Measurements from ENCODE around the gene GAPDHS.

The GAPDHS gene

GRCh38 chr19:35531291-35531690 lies 2.0 kb upstream of the GAPDHS start:
- Histone ChIP-seq H3K9ac (ENCODE audit: low read depth, low read length) (no peak overlapping the region), H3K79me2 (ENCODE audit: insufficient read depth, low read length) (no peaks in the 10 kb centered on the region), H3K36me3 (ENCODE audit: insufficient read depth, low read length) (no peaks in the 10 kb centered on the region), H3K4me1 (ENCODE audit: insufficient read depth, low read length) (no peaks in the 10 kb centered on the region), H3K4me2 (ENCODE audit: insufficient read depth, low read length) (no peak overlapping the region), H2AFZ (ENCODE audit: low read depth, low read length) (no peak overlapping the region), H3K27ac (ENCODE audit: low read length) (no peak overlapping the region), H4K20me1 (ENCODE audit: insufficient read depth, low read length) (no peaks in the 10 kb centered on the region), H3K4me3 (ENCODE audit: low read depth in 1 of 2, low read length in 2 of 2) (no peak overlapping the region), H3K27me3 (ENCODE audit: insufficient read depth, low read length, poor library complexity) (no peaks in the 10 kb centered on the region), H3K9me3 (ENCODE audit: insufficient read depth, low read length, severe bottlenecking) (no peaks in the 10 kb centered on the region)
- DNase-seq (no peak), ATAC-seq (ENCODE audit: insufficient read depth, low read depth) (no peak)
- TF ChIP-seq EZH2 (IDR thresholded peaks at IDR 0.05; ENCODE audit: borderline replicate concordance, low read depth, low read length, severe bottlenecking) (no peak), CTCF (IDR thresholded peaks at IDR 0.05; ENCODE audit: borderline replicate concordance, extremely low read depth, low read length, poor library complexity, severe bottlenecking) (no peak)

- Histone ChIP-seq H3K4me2 (ENCODE audit: insufficient read depth, low read length) (no peak overlapping the region), H3K9ac (ENCODE audit: low read depth, low read length) (no peak overlapping the region), H3K4me1 (ENCODE audit: insufficient read depth, low read length) (no peaks in the 10 kb centered on the region), H3K27me3 (ENCODE audit: insufficient read depth, low read length, poor library complexity) (no peaks in the 10 kb centered on the region), H4K20me1 (ENCODE audit: insufficient read depth, low read length) (no peaks in the 10 kb centered on the region), H3K9me3 (ENCODE audit: insufficient read depth, low read length, severe bottlenecking) (no peaks in the 10 kb centered on the region), H3K79me2 (ENCODE audit: insufficient read depth, low read length) (no peaks in the 10 kb centered on the region), H3K27ac (ENCODE audit: low read length) (no peak overlapping the region), H2AFZ (ENCODE audit: low read depth, low read length) (no peak overlapping the region), H3K4me3 (ENCODE audit: low read depth in 1 of 2, low read length in 2 of 2) (no peak overlapping the region), H3K36me3 (ENCODE audit: insufficient read depth, low read length) (no peaks in the 10 kb centered on the region)
- TF ChIP-seq CTCF (IDR thresholded peaks at IDR 0.05; ENCODE audit: borderline replicate concordance, extremely low read depth, low read length, poor library complexity, severe bottlenecking): no peak
- no peak for TF ChIP-seq EZH2 (IDR thresholded peaks at IDR 0.05; ENCODE audit: borderline replicate concordance, low read depth, low read length, severe bottlenecking)
- no peak for DNase-seq
- ATAC-seq (ENCODE audit: insufficient read depth, low read depth): no peak
Observed at GRCh38 chr19:35533822-35534392, 651 bp downstream of the GAPDHS start.

DNA sequence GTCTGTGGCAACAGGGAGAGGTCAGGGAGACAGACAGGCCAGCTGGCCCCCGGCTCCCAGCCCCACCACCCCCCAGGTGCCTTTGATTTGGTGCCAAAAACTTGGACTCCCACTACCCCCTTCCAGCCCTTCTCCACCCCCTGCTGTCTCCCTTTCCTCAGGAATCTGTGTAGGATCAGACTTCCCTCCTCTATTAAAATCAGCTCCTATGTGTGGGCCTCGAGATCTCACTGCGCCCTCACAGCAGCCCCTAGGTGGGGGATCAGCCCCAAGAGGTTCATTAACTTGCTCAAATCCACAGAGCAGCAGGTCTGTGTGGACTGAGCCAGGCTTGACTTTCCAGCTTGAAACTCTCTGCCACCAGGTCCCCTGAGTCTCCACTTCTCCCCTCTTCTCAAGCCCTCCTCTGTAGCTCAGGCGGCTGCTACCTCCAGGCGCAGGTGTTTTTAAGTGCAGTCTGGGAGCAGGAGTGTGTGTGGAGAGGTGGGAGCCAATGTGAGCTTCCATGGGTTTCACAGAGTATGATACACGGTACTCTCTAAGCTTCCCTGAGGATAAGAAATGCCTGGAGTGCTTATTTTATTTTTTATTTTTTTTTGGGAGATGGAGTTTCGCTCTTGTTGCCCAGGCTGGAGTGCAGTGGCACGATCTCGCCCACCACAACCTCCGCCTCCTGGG lies 1.7 kb downstream of the GAPDHS start:
- Histone ChIP-seq H3K9ac (ENCODE audit: low read depth, low read length) (no peak overlapping the region), H3K36me3 (ENCODE audit: insufficient read depth, low read length) (no peaks in the 10 kb centered on the region), H3K4me2 (ENCODE audit: insufficient read depth, low read length) (no peak overlapping the region), H3K4me1 (ENCODE audit: insufficient read depth, low read length) (no peaks in the 10 kb centered on the region), H3K4me3 (ENCODE audit: low read depth in 1 of 2, low read length in 2 of 2) (no peak overlapping the region), H4K20me1 (ENCODE audit: insufficient read depth, low read length) (no peaks in the 10 kb centered on the region), H2AFZ (ENCODE audit: low read depth, low read length) (no peak overlapping the region), H3K27ac (ENCODE audit: low read length) (no peak overlapping the region), H3K27me3 (ENCODE audit: insufficient read depth, low read length, poor library complexity) (no peaks in the 10 kb centered on the region), H3K79me2 (ENCODE audit: insufficient read depth, low read length) (no peaks in the 10 kb centered on the region), H3K9me3 (ENCODE audit: insufficient read depth, low read length, severe bottlenecking) (no peaks in the 10 kb centered on the region)
- ATAC-seq (ENCODE audit: insufficient read depth, low read depth): no peak
- DNase-seq: no peak
- no peak for TF ChIP-seq CTCF (IDR thresholded peaks at IDR 0.05; ENCODE audit: borderline replicate concordance, extremely low read depth, low read length, poor library complexity, severe bottlenecking)
- TF ChIP-seq EZH2 (IDR thresholded peaks at IDR 0.05; ENCODE audit: borderline replicate concordance, low read depth, low read length, severe bottlenecking): no peak
